Measurements from ENCODE around the gene TENM4.

Gene TENM4

GRCh38 chr11:79440571-79441460 lies at the start of gene TENM4:
Gene TENM4, minus strand, starts transcription at chr11:79441030. Its CDS starts 371,086 bp downstream, at chr11:79069944.
- DNase-seq = peak; percentile 71 to 95 (median 91)

GRCh38 chr11:79488286-79488685 lies 47.5 kb upstream of the TENM4 start:
- DNase-seq = no peak

GRCh38 chr11:79487412-79487811 lies 46.6 kb upstream of the TENM4 start:
- DNase-seq = no peak

GRCh38 chr11:79486242-79486984 lies 45.6 kb upstream of the TENM4 start:
- no peak for DNase-seq

- no peak for DNase-seq
These were observed 44.9 kb upstream of the TENM4 start for GRCh38 chr11:79485694-79486093.

GRCh38 chr11:79484872-79485271 lies 44.0 kb upstream of the TENM4 start:
- no peak for DNase-seq

GRCh38 chr11:79482800-79483199 lies 42.0 kb upstream of the TENM4 start:
- DNase-seq = no peak

GRCh38 chr11:79481795-79482194 lies 41.0 kb upstream of the TENM4 start:
- no peak for DNase-seq

- peak in 1 of 3 experiments; percentile 14 for DNase-seq
These were observed 40.0 kb upstream of the TENM4 start for GRCh38 chr11:79480864-79481263.

- DNase-seq = no peak
These were observed 32.1 kb upstream of the TENM4 start for GRCh38 chr11:79472819-79473529.

GRCh38 chr11:79471071-79471844 lies 30.4 kb upstream of the TENM4 start:
- no peak for DNase-seq

- no peak for DNase-seq
These were observed 29.3 kb upstream of the TENM4 start for GRCh38 chr11:79470161-79470560.

GRCh38 chr11:79467761-79468160 lies 26.9 kb upstream of the TENM4 start:
- DNase-seq = no peak

GRCh38 chr11:79466411-79466810 lies 25.6 kb upstream of the TENM4 start:
- no peak for DNase-seq

GRCh38 chr11:79465160-79465559 lies 24.3 kb upstream of the TENM4 start:
- DNase-seq = no peak

- DNase-seq = no peak
These were observed 21.1 kb upstream of the TENM4 start for GRCh38 chr11:79461666-79462645.

- DNase-seq = peak in 1 of 3 experiments; percentile 42
These were observed 20.3 kb upstream of the TENM4 start for GRCh38 chr11:79461144-79461543.

GRCh38 chr11:79458709-79459108 lies 17.9 kb upstream of the TENM4 start:
- DNase-seq = no peak

GRCh38 chr11:79456501-79456900 lies 15.7 kb upstream of the TENM4 start:
- no peak for DNase-seq

GRCh38 chr11:79453617-79454016 lies 12.8 kb upstream of the TENM4 start:
- DNase-seq = no peak

GRCh38 chr11:79449040-79449439 lies 8.2 kb upstream of the TENM4 start:
- no peak for DNase-seq

Data from NCI-H1417 (cell line).